Mesendoderm (in vitro differentiated cells): ENCODE data around the gene AFF4.

Experiments used
- DNase-seq: peaks from one replicate; pipeline ENCODE4 v3.0.0; 2013
- H2AK5ac ChIP-seq: 2 replicates; pipeline ENCODE4 v1.6.1; 2013; ENCODE audit warnings: low read length, inconsistent platforms
- H2BK120ac ChIP-seq: 2 replicates; pipeline ENCODE4 v1.6.1; 2013; ENCODE audit warnings: low read depth, mild to moderate bottlenecking, low read length, moderate library complexity, mixed read lengths
- H2BK15ac ChIP-seq: replicated peaks from 2 replicates; pipeline ENCODE4 v1.6.1; 2013; ENCODE audit warnings: low read depth, mild to moderate bottlenecking, moderate library complexity
- H2BK5ac ChIP-seq: 2 replicates; pipeline ENCODE4 v1.6.1; 2013; ENCODE audit warnings: low read length, inconsistent platforms
- H3K18ac ChIP-seq: 2 replicates; pipeline ENCODE4 v1.6.1; 2013; ENCODE audit warnings: mild to moderate bottlenecking, low read length, mixed read lengths
- H3K23ac ChIP-seq: one replicate; pipeline ENCODE4 v1.6.1; 2013; ENCODE audit warnings: low read length
- H3K27ac ChIP-seq: 2 replicates; pipeline ENCODE4 v1.5.1; 2013; ENCODE audit warnings: low read depth, mild to moderate bottlenecking, inconsistent platforms, low read length, moderate library complexity
- H3K27me3 ChIP-seq: 2 replicates; pipeline ENCODE4 v1.6.1; 2013; ENCODE audit warnings: low read length, control low read depth, mild to moderate bottlenecking, inconsistent platforms; ENCODE audit not compliant: insufficient read depth, poor library complexity
- H3K36me3 ChIP-seq: 2 replicates; pipeline ENCODE4 v1.6.1; 2013; ENCODE audit warnings: low read length, inconsistent platforms; ENCODE audit not compliant: control insufficient read depth, insufficient read depth
- H3K4ac ChIP-seq: one replicate; pipeline ENCODE4 v1.6.1; 2013; ENCODE audit warnings: low read depth, mild to moderate bottlenecking, low read length, moderate library complexity
- H3K4me1 ChIP-seq: 2 replicates; pipeline ENCODE4 v1.6.1; 2013; ENCODE audit warnings: low read depth, low read length, inconsistent platforms; ENCODE audit not compliant: control insufficient read depth
- H3K4me2 ChIP-seq: 2 replicates; pipeline ENCODE4 v1.6.1; 2013; ENCODE audit warnings: low read length
- H3K4me3 ChIP-seq: 2 replicates; pipeline ENCODE4 v1.5.1; 2013; ENCODE audit warnings: mild to moderate bottlenecking, low read length
- H3K56ac ChIP-seq: one replicate; pipeline ENCODE4 v1.6.1; 2013; ENCODE audit warnings: low read length
- H3K79me1 ChIP-seq: 2 replicates; pipeline ENCODE4 v1.6.1; 2013; ENCODE audit warnings: low read length, inconsistent platforms
- H3K79me2 ChIP-seq: 2 replicates; pipeline ENCODE4 v1.6.1; 2013; ENCODE audit warnings: mild to moderate bottlenecking, low read length; ENCODE audit not compliant: control insufficient read depth, insufficient read depth
- H3K9ac ChIP-seq: 2 replicates; pipeline ENCODE4 v1.6.1; 2013; ENCODE audit warnings: low read length, inconsistent platforms
- H4K5ac ChIP-seq: one replicate; pipeline ENCODE4 v1.6.1; 2013; ENCODE audit warnings: low read length
- H4K8ac ChIP-seq: one replicate; pipeline ENCODE4 v1.6.1; 2013; ENCODE audit warnings: low read depth, mild to moderate bottlenecking, control low read depth, low read length, moderate library complexity
- WGBS: extraction: QIAGEN DNeasy Blood & Tissue Kit; methylation state at CpG from one replicate; pipeline ENCODE4 v1.1.7; 2013; ENCODE audit warnings: low lambda C conversion rate, missing lambda C conversion rate; ENCODE audit not compliant: insufficient coverage; ENCODE audit errors: extremely low coverage; 5-methylcytosine and 5-hydroxymethylcytosine counted together

The AFF4 gene

GRCh38 chr5:132870801-132871200 lies 92.6 kb downstream of the AFF4 start:
- Histone ChIP-seq H3K79me2 (peaks cover 11% of the 10 kb centered on the region), H3K4me1 (no peaks in the 10 kb centered on the region), H2BK15ac (no peak overlapping the region), H3K9ac (no peak overlapping the region), H3K36me3 (peaks cover 2% of the 10 kb centered on the region), H3K23ac (no peak overlapping the region), H3K4me3 (no peak overlapping the region), H4K5ac (no peak overlapping the region), H3K56ac (no peak overlapping the region), H3K27me3 (no peaks in the 10 kb centered on the region), H2AK5ac (no peak overlapping the region), H3K27ac (no peak overlapping the region), H3K4me2 (no peak overlapping the region), H3K79me1 (peaks cover 9% of the 10 kb centered on the region), H2BK120ac (no peak overlapping the region), H3K18ac (no peak overlapping the region), H2BK5ac (no peak overlapping the region), H3K4ac (no peak overlapping the region), H4K8ac (no peak overlapping the region)
- WGBS = no CpG with 5 or more reads among the region's 2 CpGs
- DNase-seq = no peak

- Histone ChIP-seq H2BK5ac (no peak overlapping the region), H2AK5ac (no peak overlapping the region), H2BK120ac (no peak overlapping the region), H3K4me2 (no peak overlapping the region), H2BK15ac (no peak overlapping the region), H3K4me3 (no peak overlapping the region), H4K5ac (no peak overlapping the region), H3K27ac (no peak overlapping the region), H3K27me3 (no peaks in the 10 kb centered on the region), H3K23ac (no peak overlapping the region), H3K79me2 (peaks cover 11% of the 10 kb centered on the region), H3K36me3 (peaks cover 2% of the 10 kb centered on the region), H3K18ac (no peak overlapping the region), H3K56ac (no peak overlapping the region), H4K8ac (no peak overlapping the region), H3K79me1 (peaks cover 9% of the 10 kb centered on the region), H3K4me1 (peaks cover 2% of the 10 kb centered on the region), H3K4ac (no peak overlapping the region), H3K9ac (no peak overlapping the region)
- DNase-seq = no peak
- WGBS = no CpG with 5 or more reads among the region's 4 CpGs
Observed at GRCh38 chr5:132868754-132869153, 94.7 kb downstream of the AFF4 start.

- peak overlapping the region; percentile 65 for H2AK5ac ChIP-seq
- no peak overlapping the region for H2BK120ac ChIP-seq
- DNase-seq = no peak
- peak overlapping the region; percentile 89 for H3K4me3 ChIP-seq
- H3K36me3 ChIP-seq = peaks cover 2% of the 10 kb centered on the region
- peaks cover 9% of the 10 kb centered on the region for H3K79me1 ChIP-seq
- peak overlapping the region; percentile 96 for H3K4me2 ChIP-seq
- H3K4ac ChIP-seq = no peak overlapping the region
- H2BK5ac ChIP-seq = no peak overlapping the region
- WGBS = no CpG with 5 or more reads among the region's 13 CpGs
- peak overlapping the region; percentile 91 for H3K9ac ChIP-seq
- H3K27ac ChIP-seq = no peak overlapping the region
- peak overlapping the region; percentile 30 for H3K23ac ChIP-seq
- H3K79me2 ChIP-seq = peaks cover 11% of the 10 kb centered on the region
- no peak overlapping the region for H4K5ac ChIP-seq
- peak overlapping the region; percentile 96 for H3K56ac ChIP-seq
- no peak overlapping the region for H3K18ac ChIP-seq
- no peak overlapping the region for H2BK15ac ChIP-seq
- peaks cover 2% of the 10 kb centered on the region for H3K4me1 ChIP-seq
- no peak overlapping the region for H4K8ac ChIP-seq
- H3K27me3 ChIP-seq = no peaks in the 10 kb centered on the region
Observed at GRCh38 chr5:132867046-132867451, 96.4 kb downstream of the AFF4 start.

- Histone ChIP-seq H4K5ac (peak within 1 kb of the TSS; percentile 77), H2BK15ac (no peak within 1 kb of the TSS), H3K9ac (peak within 1 kb of the TSS; percentile 91), H2BK5ac (peak within 1 kb of the TSS; percentile 15), H3K4me1 (peaks cover 2% of the 10 kb centered on the region), H3K18ac (peak within 1 kb of the TSS; percentile 31), H3K56ac (peak within 1 kb of the TSS; percentile 96), H3K4me2 (peak within 1 kb of the TSS; percentile 96), H3K4me3 (peak within 1 kb of the TSS; percentile 89), H3K79me1 (peaks cover 9% of the 10 kb centered on the region), H3K23ac (peak within 1 kb of the TSS; percentile 30), H2BK120ac (no peak within 1 kb of the TSS), H3K4ac (no peak within 1 kb of the TSS), H3K27me3 (no peaks in the 10 kb centered on the region), H3K36me3 (peaks cover 2% of the 10 kb centered on the region), H2AK5ac (peak within 1 kb of the TSS; percentile 65), H3K27ac (peak within 1 kb of the TSS; percentile 70), H3K79me2 (peaks cover 11% of the 10 kb centered on the region), H4K8ac (no peak within 1 kb of the TSS)
- DNase-seq = peak; percentile 100
- WGBS = no CpG with 5 or more reads among the region's 55 CpGs
Observed at GRCh38 chr5:132866342-132867045, 96.9 kb downstream of the AFF4 start, which contains the start of the genes GDF9 and UQCRQ. TSS of gene GDF9 (minus strand) at chr5:132866469. CDS start at chr5:132864533, 1,936 bp downstream. TSS of gene UQCRQ (plus strand) at chr5:132866642. CDS start at chr5:132866882, 240 bp downstream.

- peak overlapping the region; percentile 45 for H3K4me2 ChIP-seq
- peak overlapping the region; percentile 31 for H3K18ac ChIP-seq
- H4K8ac ChIP-seq = no peak overlapping the region
- H3K4ac ChIP-seq = no peak overlapping the region
- peak overlapping the region; percentile 70 for H3K27ac ChIP-seq
- H2AK5ac ChIP-seq = no peak overlapping the region
- peak overlapping the region; percentile 77 for H3K9ac ChIP-seq
- peaks cover 2% of the 10 kb centered on the region for H3K36me3 ChIP-seq
- H2BK5ac ChIP-seq = peak overlapping the region; percentile 15
- H2BK120ac ChIP-seq = no peak overlapping the region
- H3K23ac ChIP-seq = no peak overlapping the region
- peak overlapping the region; percentile 5 for H3K4me3 ChIP-seq
- H3K56ac ChIP-seq = peak overlapping the region; percentile 80
- H3K27me3 ChIP-seq = no peaks in the 10 kb centered on the region
- peak overlapping the region; percentile 77 for H4K5ac ChIP-seq
- no peak overlapping the region for H2BK15ac ChIP-seq
- peaks cover 9% of the 10 kb centered on the region for H3K79me1 ChIP-seq
- H3K79me2 ChIP-seq = peaks cover 11% of the 10 kb centered on the region
- WGBS = no CpG with 5 or more reads among the region's 30 CpGs
- peaks cover 2% of the 10 kb centered on the region for H3K4me1 ChIP-seq
- no peak for DNase-seq
Observed at GRCh38 chr5:132865668-132866341, 97.6 kb downstream of the AFF4 start.
